Retina (tissue), 1 donor: Measurements from ENCODE around the gene SLC6A15.

Experiments used
- DNase-seq: peaks from one replicate; pipeline ENCODE4 v3.0.0-alpha.2; 2016

The SLC6A15 gene

DNA sequence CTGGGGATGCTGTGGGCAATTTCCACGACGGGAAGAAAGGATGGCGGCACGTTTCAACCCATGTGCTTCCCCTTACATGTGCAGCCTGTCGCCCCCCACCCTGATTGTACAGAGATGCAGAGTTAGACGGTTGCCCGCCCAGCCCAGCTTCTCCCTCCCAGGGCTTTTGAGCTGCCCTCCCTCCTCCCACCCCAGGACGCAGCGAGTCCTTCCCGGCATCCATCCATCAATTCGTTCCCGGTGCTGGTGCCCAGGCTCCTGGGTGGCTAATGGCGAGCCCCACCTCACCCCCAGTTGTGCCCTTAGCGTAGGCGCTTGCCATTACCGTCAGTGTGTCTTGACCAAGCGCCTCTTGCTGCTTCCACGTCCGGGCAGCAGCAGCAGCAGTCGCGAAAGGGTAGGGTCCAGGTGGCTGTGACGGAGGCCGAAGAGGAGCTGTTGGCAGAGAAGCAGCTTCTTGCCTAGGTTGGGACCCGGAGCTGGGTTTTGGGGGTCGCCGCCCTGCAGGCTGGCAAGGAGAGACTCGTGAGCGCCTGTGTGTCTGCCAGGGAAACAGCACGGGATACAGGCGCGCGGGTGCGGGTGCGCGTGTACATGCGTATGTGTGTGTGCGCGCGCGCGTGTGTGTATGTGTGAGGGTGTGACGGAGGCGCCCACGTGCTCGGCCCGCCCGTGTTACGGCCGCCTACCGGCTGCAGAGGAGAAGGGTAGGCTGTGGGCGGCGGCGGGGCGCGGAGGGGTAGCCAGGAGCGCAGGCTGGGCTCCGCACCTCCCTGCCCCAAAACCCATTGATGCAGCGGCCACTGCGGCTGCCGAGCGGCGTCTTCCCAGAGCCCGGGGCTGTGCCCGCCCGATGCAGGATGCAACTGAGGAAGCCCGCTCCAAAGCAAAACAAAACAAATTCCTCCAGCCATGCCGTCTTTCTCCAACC, at the start of gene SLC6A15:
SLC6A15 (minus strand) TSS at position 602 of the 931 bp plus-strand sequence. CDS start 20,679 bp downstream, outside the sequence.
- DNase-seq = peak; percentile 96

DNA sequence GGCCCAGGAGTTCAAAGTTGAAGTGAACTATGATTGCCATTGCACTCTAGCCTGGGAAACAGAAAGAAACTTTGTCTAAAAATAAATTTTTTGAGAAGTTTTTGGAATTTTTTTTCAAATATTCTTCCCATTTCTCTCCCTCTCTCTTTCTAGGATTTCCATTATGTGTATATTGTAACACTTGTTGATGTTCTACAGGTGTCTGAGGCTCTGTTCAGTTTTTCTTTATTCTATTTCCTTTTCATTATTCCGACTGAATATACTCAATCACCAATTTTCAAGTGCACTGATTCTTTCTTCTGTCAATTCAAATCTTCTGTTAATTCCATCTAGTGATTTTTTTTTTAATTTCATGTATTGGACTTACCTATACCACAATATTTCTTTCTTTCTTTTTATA, 48.3 kb upstream of the SLC6A15 start:
- no peak for DNase-seq

DNA sequence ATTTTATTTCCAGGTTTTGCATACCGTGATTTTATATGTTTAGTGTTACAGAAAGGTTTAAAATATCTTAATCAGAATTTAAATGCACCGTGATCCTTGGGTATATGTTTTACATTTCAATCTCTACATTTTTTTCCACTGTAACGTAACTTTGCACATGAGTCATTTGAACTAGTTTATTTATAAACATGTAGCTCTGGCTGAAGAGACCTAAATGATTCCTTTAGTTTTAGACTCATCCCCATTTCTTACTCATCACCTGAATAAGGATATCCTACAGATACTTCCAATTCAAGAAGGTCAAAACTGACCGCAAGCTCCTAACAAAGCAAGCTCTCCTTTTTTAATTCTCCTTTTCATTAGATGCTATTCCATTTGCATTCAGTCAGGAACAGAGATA, 42.7 kb upstream of the SLC6A15 start:
- DNase-seq = no peak

DNA sequence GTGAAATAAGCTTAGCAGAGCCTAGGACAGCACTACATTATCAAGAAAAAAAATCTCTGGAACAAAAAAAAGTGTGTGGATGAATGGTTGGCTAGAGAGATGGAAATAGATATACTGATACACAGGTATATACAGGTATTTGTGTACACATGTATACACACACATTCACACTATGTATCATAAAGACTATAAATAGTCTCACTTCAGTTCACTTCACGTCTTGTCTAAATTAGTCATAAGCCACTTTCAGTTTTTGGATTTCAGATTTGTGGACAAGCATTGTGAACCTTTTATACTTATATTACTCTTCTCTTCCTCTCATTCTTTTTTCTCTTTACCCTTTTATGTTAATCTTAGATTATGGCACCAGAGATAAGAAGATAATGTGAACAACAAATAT, 41.8 kb upstream of the SLC6A15 start:
- DNase-seq = no peak

DNA sequence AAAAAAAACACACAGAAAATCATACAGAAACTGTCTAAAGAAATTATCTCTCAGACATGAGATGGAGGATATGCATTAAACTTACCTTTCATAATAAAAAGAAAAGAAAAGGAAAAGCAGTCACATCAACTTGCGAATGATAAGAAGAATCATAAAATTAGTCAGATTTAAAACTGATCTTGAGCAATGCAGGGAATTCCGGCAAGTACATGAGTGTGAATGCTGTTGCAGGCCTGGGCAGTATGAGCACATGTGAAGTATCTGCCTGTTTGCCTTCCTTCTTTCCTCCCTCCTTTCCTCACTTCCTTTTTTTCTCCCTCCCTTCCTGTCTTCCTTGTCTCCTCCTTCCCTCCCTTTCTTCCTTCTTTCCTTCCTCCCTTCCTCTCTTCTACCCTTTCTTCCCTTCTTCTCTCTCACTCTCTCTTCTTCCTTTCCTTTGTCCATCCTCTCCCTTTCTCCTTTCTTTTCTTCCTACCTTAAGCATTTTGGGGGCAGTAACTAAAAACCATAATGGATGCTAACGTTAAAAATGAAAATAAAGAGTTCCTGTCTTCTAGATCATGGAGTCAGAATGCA, 38.5 kb upstream of the SLC6A15 start:
- no peak for DNase-seq

DNA sequence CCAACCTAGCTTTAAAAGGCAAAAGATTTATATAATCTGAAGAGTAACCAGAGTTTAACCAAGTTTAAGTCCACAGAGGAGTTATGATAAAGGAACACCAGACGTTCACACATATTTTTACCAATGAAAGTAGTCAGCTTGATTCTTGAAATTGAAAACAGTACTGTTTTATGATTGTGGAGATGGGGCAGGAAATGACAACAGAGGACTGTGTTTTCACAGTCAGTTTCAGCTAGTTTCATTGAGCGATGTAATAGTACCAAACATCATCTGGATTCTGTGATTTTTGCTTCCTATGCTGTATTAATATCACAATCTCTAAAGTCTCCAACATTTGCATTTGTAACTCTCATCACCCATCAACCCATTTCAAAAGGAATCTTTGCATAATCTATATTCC, 34.2 kb upstream of the SLC6A15 start:
- no peak for DNase-seq

DNA sequence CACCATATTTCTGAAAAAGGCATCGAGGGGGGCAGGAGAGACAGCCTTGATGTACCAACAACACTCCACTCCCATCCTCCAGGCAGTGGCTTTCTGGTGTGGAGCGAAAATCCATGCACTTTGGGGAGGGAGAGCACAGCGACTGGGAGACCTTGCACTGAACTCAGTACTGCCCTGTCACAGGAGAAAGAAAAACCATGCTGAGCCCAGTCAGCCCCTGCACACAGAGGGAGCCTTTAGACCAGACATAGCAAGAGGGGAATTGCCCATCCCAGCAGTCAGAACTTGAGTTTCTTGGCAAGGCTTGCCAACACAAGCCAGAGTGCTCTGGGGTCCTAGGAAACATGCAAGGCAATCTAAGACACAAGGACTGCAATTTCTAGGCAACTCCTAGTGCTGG, 24.8 kb upstream of the SLC6A15 start:
- DNase-seq = no peak

DNA sequence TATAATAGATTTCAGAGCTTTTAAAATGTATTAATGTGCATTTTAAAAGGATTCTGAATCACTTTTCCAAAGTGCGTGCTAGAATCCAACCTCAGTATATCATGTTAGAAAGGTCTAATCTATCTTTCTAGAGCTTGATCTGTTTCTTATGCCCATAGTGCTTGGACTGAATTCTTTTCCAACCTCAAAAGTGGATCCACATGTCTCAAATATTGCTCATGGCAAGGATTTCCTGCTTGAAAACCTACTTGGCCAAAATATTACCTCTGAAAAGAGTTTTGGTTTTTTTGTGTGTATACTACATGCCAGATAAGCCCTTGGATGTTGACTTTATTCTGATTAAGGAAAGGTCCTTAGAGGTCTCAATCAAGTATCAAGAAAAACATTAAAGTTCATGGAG, 16.9 kb upstream of the SLC6A15 start:
- DNase-seq = no peak

DNA sequence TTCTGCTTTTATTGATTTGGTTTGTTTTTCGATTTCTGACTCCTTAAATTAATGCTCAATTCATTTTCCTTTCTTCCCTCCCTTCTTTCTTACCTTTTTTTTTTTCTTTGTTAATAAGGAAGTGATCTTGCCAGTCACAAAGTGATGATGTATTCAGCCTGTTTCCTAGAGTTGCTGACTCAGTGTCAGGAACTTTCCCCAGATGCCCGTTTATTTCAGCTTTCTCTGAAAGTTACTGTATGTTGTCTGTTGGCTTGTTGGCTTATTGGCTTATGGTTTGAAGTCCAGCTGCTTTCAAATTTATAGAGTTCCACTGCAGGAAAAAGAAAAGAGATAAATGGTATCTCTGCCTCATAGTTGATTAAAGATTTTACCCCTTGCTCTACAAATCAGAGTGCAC, 12.4 kb upstream of the SLC6A15 start:
- no peak for DNase-seq

DNA sequence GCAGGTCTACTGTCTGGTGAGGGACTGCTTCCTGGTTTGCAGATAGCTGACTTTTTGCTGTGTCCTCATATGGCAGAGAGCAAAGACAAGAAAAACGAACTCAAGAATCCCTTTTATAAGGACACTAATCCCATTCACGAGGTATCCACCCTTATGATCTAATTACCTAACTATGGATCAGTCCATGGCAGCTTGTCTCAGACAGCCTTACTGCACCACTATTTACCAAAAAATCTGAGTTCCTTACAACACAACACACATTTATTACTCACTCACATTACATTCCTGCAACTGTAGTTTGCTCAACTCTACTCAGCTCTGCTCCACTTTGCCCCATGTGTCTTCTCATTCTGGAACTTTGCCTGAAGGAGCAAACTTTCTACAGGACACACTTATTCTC, 10.1 kb upstream of the SLC6A15 start:
- DNase-seq = no peak

DNA sequence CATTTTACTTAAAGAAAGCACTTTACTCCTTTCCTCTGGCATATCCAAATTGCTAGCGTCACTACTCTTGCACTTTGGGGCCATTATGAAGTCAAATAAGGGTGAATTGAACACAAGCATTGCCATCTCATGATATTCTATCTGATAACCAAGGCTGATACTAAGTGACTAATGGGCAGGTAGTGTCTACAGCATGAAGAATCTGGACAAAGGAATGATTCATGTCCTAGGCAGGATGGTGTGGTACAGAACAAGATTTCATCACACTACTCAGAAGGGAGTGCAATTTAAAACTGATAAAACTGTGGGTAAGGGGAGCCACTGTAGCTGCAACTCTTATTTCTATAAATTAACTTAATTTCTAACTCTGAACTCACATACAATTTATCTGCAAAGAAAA, 7.7 kb upstream of the SLC6A15 start:
- no peak for DNase-seq

DNA sequence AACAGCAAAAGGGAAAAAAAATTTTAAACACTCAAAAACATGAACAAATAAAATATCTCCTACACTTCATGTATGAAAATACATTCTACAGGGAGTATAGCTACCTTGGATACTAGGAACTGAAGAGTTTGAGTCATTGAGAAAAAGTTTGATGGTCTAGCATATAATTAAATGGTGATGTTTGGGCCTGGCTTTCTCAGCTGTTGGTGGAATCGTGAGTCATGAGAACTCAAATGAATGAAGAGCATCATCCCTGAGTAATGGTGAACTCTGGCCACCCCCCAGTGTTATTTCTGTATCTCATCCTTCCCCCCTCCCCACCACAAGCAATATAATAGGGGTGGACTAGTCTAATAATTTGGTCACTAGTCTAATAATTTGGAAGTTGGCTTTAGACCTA, 6.7 kb upstream of the SLC6A15 start:
- no peak for DNase-seq

DNA sequence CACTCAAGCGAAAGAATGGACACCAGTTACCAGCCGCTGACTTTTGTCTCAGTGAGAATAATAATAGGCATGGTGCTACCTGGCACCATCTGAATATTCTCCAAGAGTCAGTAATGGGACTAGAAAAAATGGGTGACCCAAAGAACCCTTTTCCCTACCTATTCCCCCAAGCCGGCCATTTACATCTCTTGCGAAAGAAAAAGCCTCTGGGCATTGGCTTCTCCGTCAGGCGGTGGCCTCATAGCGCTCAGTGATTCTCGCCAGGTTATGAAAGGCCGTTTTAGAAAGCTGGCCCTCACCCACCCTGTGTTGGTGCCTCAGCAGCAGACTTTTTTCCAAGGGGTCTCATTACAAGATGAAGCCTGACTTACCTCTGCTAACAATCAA, 523 bp upstream of the SLC6A15 start:
- DNase-seq = no peak

DNA sequence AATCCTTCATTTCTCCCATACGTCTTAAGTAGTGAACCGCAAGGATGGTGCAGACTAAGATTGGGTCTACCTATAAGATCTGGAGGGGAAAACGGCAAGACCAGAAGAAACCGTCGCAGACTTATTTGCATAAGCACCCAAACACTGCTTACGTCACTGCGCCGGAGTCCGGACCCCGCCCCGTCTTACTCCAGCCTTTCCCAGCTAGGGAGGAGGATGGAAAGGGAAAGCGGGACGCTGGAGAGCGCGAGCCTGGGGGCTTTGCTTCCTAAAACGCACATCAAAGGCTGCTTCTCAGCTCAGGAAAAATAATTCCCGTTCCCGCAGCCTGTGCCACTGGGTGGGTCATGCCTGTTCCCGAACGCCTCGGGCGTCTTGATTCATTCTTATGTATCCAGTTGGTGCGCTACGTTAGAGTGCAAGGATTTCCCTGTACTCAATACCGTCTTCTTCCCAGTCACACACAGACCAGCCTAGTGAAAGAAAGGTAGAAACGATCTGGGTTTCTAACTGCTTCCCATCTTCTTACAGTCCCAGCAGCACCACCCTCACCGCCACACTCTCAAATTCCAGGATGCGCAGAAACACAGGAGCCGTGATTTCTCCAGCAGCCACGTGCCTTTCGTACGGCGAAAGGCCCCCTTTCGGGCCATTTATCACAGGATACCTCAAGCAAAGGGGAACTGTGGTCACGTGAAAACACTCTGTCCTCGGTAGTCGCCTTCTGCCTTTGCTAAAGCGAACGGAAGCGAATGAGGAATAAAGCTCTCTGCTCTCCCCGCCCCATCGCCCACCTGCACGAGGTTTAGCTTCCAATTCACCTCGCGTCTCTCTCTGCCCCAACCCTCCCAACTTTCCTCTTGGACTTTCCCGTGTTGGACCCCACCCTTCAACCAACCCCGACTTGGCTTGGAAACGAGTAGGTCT, 1.1 kb downstream of the SLC6A15 start:
- peak; percentile 93 for DNase-seq

DNA sequence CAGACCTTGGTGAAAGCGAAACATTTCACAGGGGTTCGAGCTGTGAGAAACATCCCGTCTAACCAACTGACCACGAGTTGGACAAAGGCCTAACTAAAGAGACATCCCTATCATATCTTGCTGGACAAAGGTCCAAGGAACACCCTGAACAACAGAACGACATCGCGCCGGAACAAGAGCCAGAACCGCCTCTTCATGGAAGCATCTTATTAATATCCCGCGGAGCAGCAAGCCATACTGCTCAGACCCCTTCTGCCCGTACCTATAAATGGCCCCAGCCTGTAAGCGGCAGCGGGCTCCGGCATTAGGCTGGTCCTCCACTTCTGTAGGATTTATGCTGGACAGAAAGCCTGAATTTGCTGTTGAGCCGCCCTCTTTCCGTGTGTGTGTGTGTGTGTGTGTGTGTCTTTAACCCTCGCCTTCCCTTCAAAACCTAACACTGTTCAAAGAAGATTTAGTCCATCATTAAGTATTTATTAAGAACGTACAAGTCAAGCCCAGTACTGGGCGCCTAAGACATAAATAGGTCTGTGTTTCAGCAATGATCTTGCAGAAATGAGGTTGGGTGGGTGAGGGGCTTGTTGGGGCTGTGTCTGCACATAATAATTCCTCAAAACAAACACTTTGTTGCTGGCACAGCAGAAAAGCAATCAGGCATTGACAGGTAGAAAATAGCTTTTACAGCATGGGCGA, 1.9 kb downstream of the SLC6A15 start:
- peak; percentile 83 for DNase-seq

DNA sequence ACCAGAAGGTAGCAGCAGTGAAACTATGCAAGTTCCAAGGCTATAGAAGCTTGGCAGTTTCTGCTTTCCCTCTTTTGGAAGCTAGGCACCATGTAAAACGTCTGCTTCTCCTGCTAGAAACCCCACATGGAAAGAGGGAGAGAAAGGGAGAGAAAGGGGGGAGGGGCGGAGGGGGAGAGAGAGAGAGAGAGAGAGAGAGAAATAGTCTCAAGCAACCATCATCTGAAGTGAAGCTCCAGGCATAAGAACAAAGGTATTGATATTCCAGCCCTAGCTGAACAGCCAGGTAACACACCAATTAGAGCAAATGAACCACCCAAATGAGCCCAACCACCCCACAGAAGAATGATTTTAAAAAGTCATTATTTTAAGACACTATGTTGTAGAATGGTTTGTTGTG, 8.5 kb downstream of the SLC6A15 start:
- DNase-seq = no peak

DNA sequence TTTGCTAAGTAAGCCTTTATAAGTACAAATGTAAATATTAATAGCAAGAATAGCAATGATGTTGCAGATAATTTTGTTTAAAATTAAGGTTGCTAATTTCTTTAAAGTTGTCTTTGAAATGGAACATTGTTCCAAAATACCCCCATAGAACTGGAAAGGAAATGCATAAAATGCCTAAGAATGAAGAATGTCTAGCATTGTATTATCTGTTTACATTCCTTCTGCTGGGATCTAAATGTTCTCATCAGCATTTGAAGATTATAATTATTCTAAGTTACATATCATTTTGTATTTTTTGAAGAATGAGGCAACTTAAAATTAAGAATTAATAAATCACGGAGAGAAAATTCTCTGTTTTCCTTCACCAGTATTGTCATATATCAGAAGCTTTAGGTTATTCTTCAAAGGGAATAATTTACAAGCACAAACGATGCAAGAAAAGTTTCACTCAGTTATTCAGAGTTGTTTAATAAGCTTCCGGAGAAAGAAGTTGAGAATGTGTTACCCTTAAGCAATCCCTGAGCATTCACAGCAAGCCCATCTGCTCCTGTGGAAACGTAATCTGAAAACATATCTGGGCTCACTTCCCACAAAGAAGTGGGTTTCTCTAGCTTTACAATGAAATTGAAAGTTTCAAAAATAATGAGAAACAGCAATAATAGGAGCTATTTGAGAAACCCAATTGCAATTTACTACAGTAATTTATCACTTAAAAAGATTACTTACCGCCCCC, 21.3 kb downstream of the SLC6A15 start:
- DNase-seq = no peak

DNA sequence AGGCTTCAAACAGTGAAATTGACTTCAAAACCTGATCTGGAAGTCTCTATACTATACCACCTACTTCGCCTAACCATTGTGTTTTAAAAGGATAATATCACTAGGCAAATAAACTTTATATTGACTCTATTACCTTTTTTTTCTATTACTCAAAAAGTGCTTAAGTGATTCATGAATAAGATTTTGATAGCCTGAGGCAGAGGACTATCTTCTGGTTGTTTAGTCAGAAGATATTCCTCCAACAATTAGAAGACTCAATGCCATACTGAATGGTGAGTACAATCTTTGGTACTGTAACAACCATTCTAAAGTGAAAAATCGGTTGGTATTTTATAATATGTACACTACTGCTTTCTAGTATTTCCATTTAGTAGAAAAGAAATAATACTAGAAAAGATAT, 22.8 kb downstream of the SLC6A15 start:
- no peak for DNase-seq

DNA sequence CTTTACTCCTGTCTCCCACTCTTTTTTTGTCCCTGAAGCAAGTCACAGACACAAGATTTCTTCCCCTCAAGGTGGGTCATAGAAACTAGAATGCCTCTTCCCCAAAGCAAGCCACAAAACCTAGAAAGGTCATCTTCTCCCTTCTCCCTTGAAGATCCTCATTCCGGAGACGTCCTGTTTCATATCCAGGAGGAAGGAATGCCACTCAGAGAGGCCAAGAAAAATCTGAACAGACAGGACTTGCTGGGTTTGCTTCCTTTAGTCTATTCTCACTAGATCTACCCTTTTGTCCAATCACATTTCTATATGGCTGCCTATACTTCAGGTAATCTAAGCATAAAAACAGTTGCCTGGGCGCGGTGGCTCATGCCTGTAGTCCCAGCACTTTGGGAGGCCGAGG, 23.7 kb downstream of the SLC6A15 start:
- no peak for DNase-seq

DNA sequence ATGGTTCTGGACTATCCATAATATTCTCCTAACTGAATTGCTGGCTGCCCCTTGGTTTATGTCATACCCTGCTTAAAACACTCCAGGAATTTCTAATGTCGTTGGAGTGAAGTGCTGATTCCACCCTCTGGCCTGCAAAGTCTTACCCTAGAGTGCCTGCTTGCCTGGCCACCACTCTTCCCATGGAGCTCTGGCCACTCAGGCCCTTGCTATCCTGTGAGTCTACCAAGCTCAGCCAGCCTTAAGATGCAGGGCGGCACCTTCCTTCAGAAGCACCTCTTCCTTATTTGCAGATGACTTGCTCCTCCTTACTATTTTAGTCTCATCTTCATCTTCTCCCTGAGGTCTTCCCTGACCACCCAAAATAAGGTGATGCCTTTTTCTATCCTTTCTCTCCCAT, 35.3 kb downstream of the SLC6A15 start:
- no peak for DNase-seq

DNA sequence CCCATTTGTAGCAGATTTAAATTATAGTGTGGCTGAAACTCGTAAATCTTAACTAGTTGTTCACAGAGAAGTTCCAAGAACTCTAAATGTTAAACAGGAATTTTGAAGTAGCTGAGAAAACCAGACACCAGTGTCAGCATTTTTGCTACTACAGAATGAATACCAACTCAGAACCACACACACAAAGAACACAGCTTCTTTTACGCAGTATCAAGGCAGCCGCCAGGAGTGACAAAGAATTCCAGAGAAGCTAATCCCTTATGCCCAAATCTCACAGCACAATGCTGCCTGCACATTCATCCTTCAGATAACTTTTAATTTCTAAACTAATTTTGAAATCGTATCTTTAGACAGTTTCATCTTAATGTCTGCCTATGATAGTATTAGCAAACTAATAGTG, 37.4 kb downstream of the SLC6A15 start:
- DNase-seq = no peak

DNA sequence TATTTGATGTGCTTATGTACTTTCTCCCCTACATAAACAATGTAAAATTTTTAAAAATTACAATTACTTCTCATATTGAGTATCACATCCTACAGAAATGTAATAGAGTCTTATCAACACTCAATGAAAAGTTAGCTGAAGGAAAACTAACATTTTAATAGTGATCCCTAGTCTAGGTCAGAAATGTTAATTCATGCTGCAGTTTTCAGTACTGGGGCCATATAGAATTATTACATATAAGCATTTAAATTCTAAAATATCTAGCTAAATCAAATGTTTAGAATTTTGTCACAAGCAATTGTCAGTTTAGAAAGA, 37.8 kb downstream of the SLC6A15 start:
- no peak for DNase-seq
